ENCODE measurements around the gene ISCA2.

Gene ISCA2

DNA sequence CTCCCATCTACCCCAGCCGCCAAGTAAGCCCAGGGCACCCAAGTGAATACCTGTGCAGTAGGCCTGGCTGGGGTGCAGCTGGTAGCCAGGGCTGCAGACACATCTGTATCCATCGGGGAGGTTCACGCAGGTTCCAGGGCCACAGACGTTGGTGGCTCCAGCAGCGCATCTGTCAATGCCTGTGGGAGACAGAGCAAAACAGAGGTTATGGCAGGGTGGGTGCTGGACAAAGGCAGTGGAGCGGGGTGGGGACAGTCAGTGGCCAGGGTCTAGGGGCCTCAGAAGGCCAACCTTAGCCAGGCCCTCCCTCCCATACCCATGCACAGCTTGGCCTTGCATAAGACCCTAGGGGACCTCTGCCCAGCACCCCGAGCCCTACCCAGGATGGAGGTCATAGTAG is 29.2 kb downstream of the ISCA2 start:
- Histone ChIP-seq H3K27ac (ENCODE audit: low read length) (no peak overlapping the region), H3K4me3 (ENCODE audit: low read depth in 1 of 2, low read length in 2 of 2) (no peak overlapping the region), H3K27me3 (ENCODE audit: low read depth, low read length) (no peaks in the 10 kb centered on the region), H3K4me1 (ENCODE audit: control insufficient read depth in 1 of 2, insufficient read depth in 2 of 2, low read length in 2 of 2) (no peaks in the 10 kb centered on the region), H3K36me3 (ENCODE audit: control insufficient read depth in 1 of 2, insufficient read depth in 2 of 2, low read length in 2 of 2) (peaks cover 0 to 4% of the 10 kb centered on the region in 2 donors), H3K9me3 (ENCODE audit: control insufficient read depth in 1 of 2, low read length in 2 of 2) (no peaks in the 10 kb centered on the region)

DNA sequence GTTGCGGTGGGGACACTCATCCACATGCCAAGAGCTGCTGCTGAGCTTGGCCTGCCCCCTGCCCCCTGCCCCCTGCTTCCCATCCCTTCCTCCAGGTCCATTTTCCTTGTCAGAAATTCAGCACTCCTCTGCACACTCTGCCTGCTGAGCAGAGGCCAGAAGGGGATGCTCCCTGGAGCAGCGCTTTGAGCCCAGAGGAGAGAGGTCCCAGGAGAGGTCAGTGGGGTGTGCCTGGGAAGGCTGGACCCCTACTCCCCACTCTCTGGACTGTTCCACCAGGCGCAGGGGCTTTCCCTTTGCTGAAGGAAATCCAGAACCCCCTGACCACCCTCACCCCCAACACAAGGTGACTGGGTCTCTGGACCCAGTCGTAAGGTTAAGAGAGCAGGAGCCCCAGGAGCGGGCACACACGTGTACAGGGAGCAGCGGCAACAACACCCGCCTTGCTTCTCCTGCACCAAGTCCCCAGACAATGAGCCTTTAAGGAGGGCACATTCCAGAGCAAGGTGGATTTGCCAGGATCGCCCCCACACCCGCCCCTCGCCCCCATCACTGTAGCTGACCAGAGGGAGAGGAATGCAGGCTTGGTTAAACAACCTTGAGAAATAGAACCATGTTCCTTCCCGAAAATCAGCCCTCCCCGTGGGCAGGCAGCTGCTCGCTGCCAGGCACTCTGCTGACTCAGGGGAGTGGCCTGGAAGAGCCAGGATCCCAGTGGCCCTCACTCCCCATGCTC is 30.7 kb downstream of the ISCA2 start:
- Histone ChIP-seq H3K9me3 (ENCODE audit: control insufficient read depth in 1 of 2, low read length in 2 of 2) (no peaks in the 10 kb centered on the region), H3K27ac (ENCODE audit: low read length) (no peak overlapping the region), H3K4me3 (ENCODE audit: low read depth in 1 of 2, low read length in 2 of 2) (no peak overlapping the region), H3K36me3 (ENCODE audit: control insufficient read depth in 1 of 2, insufficient read depth in 2 of 2, low read length in 2 of 2) (peaks cover 0 to 4% of the 10 kb centered on the region in 2 donors), H3K4me1 (ENCODE audit: control insufficient read depth in 1 of 2, insufficient read depth in 2 of 2, low read length in 2 of 2) (no peaks in the 10 kb centered on the region), H3K27me3 (ENCODE audit: low read depth, low read length) (no peaks in the 10 kb centered on the region)

- Histone ChIP-seq H3K27me3 (ENCODE audit: low read depth, low read length) (no peaks in the 10 kb centered on the region), H3K36me3 (ENCODE audit: control insufficient read depth in 1 of 2, insufficient read depth in 2 of 2, low read length in 2 of 2) (peaks cover 0 to 4% of the 10 kb centered on the region in 2 donors), H3K4me1 (ENCODE audit: control insufficient read depth in 1 of 2, insufficient read depth in 2 of 2, low read length in 2 of 2) (no peaks in the 10 kb centered on the region), H3K9me3 (ENCODE audit: control insufficient read depth in 1 of 2, low read length in 2 of 2) (no peaks in the 10 kb centered on the region), H3K27ac (ENCODE audit: low read length) (no peak overlapping the region), H3K4me3 (ENCODE audit: low read depth in 1 of 2, low read length in 2 of 2) (no peak overlapping the region)
Observed at GRCh38 chr14:74524812-74525135, 31.2 kb downstream of the ISCA2 start.

- Histone ChIP-seq H3K9me3 (ENCODE audit: control insufficient read depth in 1 of 2, low read length in 2 of 2) (no peaks in the 10 kb centered on the region), H3K4me3 (ENCODE audit: low read depth in 1 of 2, low read length in 2 of 2) (no peak overlapping the region), H3K36me3 (ENCODE audit: control insufficient read depth in 1 of 2, insufficient read depth in 2 of 2, low read length in 2 of 2) (peaks cover 0 to 4% of the 10 kb centered on the region in 2 donors), H3K4me1 (ENCODE audit: control insufficient read depth in 1 of 2, insufficient read depth in 2 of 2, low read length in 2 of 2) (no peaks in the 10 kb centered on the region), H3K27ac (ENCODE audit: low read length) (no peak overlapping the region), H3K27me3 (ENCODE audit: low read depth, low read length) (no peaks in the 10 kb centered on the region)
Observed at GRCh38 chr14:74525361-74525851, 31.8 kb downstream of the ISCA2 start.

- no peaks in the 10 kb centered on the region for H3K9me3 ChIP-seq (ENCODE audit: control insufficient read depth in 1 of 2, low read length in 2 of 2)
- H3K27me3 ChIP-seq (ENCODE audit: low read depth, low read length) = no peaks in the 10 kb centered on the region
- no peaks in the 10 kb centered on the region for H3K36me3 ChIP-seq (ENCODE audit: control insufficient read depth in 1 of 2, insufficient read depth in 2 of 2, low read length in 2 of 2)
- no peaks in the 10 kb centered on the region for H3K4me1 ChIP-seq (ENCODE audit: control insufficient read depth in 1 of 2, insufficient read depth in 2 of 2, low read length in 2 of 2)
- no peak overlapping the region for H3K27ac ChIP-seq (ENCODE audit: low read length)
- no peak overlapping the region for H3K4me3 ChIP-seq (ENCODE audit: low read depth in 1 of 2, low read length in 2 of 2)
Observed at GRCh38 chr14:74526854-74527585, 33.5 kb downstream of the ISCA2 start.

DNA sequence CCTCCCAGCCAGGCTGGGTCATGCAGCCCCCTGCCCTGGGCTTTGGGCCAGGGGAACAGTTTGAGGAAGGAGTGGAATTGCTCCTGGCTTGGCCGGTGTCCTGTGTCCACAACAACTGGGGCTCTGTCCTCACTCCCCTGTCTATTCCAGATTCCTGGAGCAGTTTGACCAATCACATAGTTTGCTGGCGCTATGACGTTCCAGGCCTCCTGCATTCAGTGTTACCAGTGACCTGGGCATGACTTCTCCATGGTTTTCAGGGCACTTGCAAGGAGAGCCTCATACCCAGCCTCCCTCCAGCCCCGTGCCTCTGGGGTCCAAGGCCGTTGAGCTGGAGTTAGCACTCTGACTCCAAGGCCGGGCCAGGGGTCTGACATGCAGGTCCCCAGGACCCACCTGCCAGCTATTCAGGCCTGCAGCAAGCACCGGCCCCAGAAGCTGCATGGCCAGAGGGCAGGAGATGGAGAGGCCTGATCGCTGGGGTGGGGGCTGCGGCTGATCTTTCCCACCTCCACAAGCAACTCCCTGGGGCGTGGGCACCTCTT is 34.2 kb downstream of the ISCA2 start:
- no peaks in the 10 kb centered on the region for H3K4me1 ChIP-seq (ENCODE audit: control insufficient read depth in 1 of 2, insufficient read depth in 2 of 2, low read length in 2 of 2)
- no peak overlapping the region for H3K4me3 ChIP-seq (ENCODE audit: low read depth in 1 of 2, low read length in 2 of 2)
- H3K9me3 ChIP-seq (ENCODE audit: control insufficient read depth in 1 of 2, low read length in 2 of 2) = no peaks in the 10 kb centered on the region

DNA sequence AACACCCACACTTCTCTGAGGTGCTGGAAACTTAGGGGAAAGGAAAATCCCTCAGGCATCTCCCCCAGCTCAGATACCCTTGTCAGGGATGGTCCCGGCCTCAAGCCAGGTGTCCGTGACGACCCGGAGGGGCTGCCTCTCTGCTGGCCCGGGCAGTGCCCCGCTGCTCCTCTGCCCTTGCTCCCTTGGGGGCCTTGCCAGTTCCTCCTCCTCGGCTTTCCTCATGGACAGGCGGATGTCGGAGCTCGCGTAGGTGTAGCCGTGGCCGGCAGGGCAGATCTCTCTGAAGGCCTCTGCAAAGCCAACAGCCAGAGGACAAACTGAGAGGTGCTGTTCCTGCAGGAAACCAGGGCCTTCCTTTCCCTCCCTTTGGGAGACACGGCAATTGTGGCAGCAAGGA is 34.8 kb downstream of the ISCA2 start:
- no peaks in the 10 kb centered on the region for H3K36me3 ChIP-seq (ENCODE audit: control insufficient read depth in 1 of 2, insufficient read depth in 2 of 2, low read length in 2 of 2)
- no peaks in the 10 kb centered on the region for H3K9me3 ChIP-seq (ENCODE audit: control insufficient read depth in 1 of 2, low read length in 2 of 2)
- no peak overlapping the region for H3K4me3 ChIP-seq (ENCODE audit: low read depth in 1 of 2, low read length in 2 of 2)
- H3K27ac ChIP-seq (ENCODE audit: low read length) = no peak overlapping the region
- no peaks in the 10 kb centered on the region for H3K4me1 ChIP-seq (ENCODE audit: control insufficient read depth in 1 of 2, insufficient read depth in 2 of 2, low read length in 2 of 2)
- H3K27me3 ChIP-seq (ENCODE audit: low read depth, low read length) = no peaks in the 10 kb centered on the region

More for the DNA sequence above, 34.2 kb downstream of the ISCA2 start:
- no peak overlapping the region for H3K27ac ChIP-seq (ENCODE audit: low read length)
- no peaks in the 10 kb centered on the region for H3K36me3 ChIP-seq (ENCODE audit: control insufficient read depth in 1 of 2, insufficient read depth in 2 of 2, low read length in 2 of 2)
- no peaks in the 10 kb centered on the region for H3K27me3 ChIP-seq (ENCODE audit: low read depth, low read length)

- H3K36me3 ChIP-seq (ENCODE audit: control insufficient read depth in 1 of 2, insufficient read depth in 2 of 2, low read length in 2 of 2) = no peaks in the 10 kb centered on the region
- H3K27me3 ChIP-seq (ENCODE audit: low read depth, low read length) = no peaks in the 10 kb centered on the region
- no peaks in the 10 kb centered on the region for H3K4me1 ChIP-seq (ENCODE audit: control insufficient read depth in 1 of 2, insufficient read depth in 2 of 2, low read length in 2 of 2)
- no peak overlapping the region for H3K4me3 ChIP-seq (ENCODE audit: low read depth in 1 of 2, low read length in 2 of 2)
- no peaks in the 10 kb centered on the region for H3K9me3 ChIP-seq (ENCODE audit: control insufficient read depth in 1 of 2, low read length in 2 of 2)
- no peak overlapping the region for H3K27ac ChIP-seq (ENCODE audit: low read length)
Observed at GRCh38 chr14:74528886-74529285, 35.3 kb downstream of the ISCA2 start.

GRCh38 chr14:74531006-74531405 is 37.4 kb downstream of the ISCA2 start:
- Histone ChIP-seq H3K4me1 (ENCODE audit: control insufficient read depth in 1 of 2, insufficient read depth in 2 of 2, low read length in 2 of 2) (no peaks in the 10 kb centered on the region), H3K36me3 (ENCODE audit: control insufficient read depth in 1 of 2, insufficient read depth in 2 of 2, low read length in 2 of 2) (no peaks in the 10 kb centered on the region), H3K27ac (ENCODE audit: low read length) (no peak overlapping the region), H3K9me3 (ENCODE audit: control insufficient read depth in 1 of 2, low read length in 2 of 2) (no peaks in the 10 kb centered on the region), H3K27me3 (ENCODE audit: low read depth, low read length) (no peaks in the 10 kb centered on the region), H3K4me3 (ENCODE audit: low read depth in 1 of 2, low read length in 2 of 2) (no peak overlapping the region)

- Histone ChIP-seq H3K27ac (ENCODE audit: low read length) (no peak overlapping the region), H3K27me3 (ENCODE audit: low read depth, low read length) (no peaks in the 10 kb centered on the region), H3K4me1 (ENCODE audit: control insufficient read depth in 1 of 2, insufficient read depth in 2 of 2, low read length in 2 of 2) (no peaks in the 10 kb centered on the region), H3K4me3 (ENCODE audit: low read depth in 1 of 2, low read length in 2 of 2) (no peak overlapping the region), H3K36me3 (ENCODE audit: control insufficient read depth in 1 of 2, insufficient read depth in 2 of 2, low read length in 2 of 2) (no peaks in the 10 kb centered on the region), H3K9me3 (ENCODE audit: control insufficient read depth in 1 of 2, low read length in 2 of 2) (no peaks in the 10 kb centered on the region)
Observed at GRCh38 chr14:74531467-74531866, 37.9 kb downstream of the ISCA2 start.

- Histone ChIP-seq H3K4me1 (ENCODE audit: control insufficient read depth in 1 of 2, insufficient read depth in 2 of 2, low read length in 2 of 2) (no peaks in the 10 kb centered on the region), H3K36me3 (ENCODE audit: control insufficient read depth in 1 of 2, insufficient read depth in 2 of 2, low read length in 2 of 2) (no peaks in the 10 kb centered on the region), H3K27me3 (ENCODE audit: low read depth, low read length) (no peaks in the 10 kb centered on the region), H3K9me3 (ENCODE audit: control insufficient read depth in 1 of 2, low read length in 2 of 2) (no peaks in the 10 kb centered on the region), H3K4me3 (ENCODE audit: low read depth in 1 of 2, low read length in 2 of 2) (no peak overlapping the region), H3K27ac (ENCODE audit: low read length) (no peak overlapping the region)
Observed at GRCh38 chr14:74532246-74532645, 38.7 kb downstream of the ISCA2 start.

Data from muscle layer of duodenum (tissue), 2 donors.